ENCODE measurements around the gene RPL15.
"Not testable (repeated sequence)": the region's sequence is repeated elsewhere in the genome, so short reads cannot be mapped to it uniquely, and the experiment has no call there.

The RPL15 gene

DNA sequence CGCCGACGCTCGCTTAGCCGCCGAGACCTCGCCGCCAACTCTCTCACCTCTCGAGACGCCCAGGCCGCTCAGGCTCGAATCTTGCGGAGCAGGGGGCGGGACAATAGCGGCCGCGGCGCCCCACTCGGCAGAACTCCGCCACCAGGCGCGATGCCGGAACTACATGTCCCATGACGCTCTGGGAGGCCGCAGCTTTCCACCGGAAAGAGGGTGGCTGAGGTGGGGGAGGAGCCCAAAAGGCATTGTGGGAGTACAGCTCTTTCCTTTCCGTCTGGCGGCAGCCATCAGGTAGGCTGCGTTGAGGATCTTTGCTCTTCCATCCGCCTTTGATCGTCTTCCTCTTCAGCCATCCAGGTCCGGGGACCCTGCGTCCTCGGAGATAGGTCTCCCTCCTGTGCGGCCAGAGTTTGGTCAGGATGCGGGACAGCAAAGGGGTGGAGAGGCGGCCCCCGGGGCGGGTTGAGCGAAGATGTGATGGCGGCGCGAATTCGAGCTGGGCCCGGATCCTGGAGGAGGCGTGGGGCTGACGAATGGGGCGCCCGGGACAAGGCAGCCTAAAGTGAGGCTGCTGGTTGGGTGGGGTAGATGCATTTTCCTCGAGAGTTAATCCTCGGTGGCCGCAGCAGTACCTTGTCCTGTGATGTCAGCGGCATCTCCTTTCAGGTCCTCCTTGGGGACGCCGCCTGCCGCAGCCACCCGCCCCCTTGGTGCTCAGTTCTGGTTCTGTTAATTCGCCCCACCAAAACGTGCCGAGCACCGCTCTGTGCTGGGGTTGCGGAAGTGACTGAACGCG is at the start of gene RPL15, which contains the start of gene NKIRAS1:
TSS of gene RPL15 (plus strand) at position 247 of the 793 bp plus-strand sequence. CDS start 728 bp downstream, outside the sequence.
TSS of gene NKIRAS1 (minus strand) at position 105 of the 793 bp plus-strand sequence. CDS start 6,086 bp downstream, outside the sequence.
- peak; percentile 91 to 93 for ATAC-seq

DNA sequence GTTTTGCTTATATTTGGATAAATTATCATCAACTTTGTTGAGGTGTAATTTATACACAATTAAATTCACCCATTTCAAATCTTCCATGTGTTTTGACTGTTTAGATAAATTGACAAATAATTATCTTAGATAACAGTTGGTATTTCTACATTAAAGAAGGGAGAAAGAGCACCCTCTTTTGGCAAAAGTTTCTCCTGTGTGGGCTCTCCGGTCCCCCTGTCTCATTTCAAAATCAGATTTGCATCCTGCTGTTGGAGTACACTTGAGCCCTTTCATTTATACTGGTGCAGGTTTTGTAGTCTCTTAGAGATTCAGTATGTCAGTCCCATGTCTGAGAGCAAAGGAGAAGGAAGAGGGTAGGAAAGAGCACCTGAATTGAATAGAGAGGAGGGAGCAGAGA is 49.5 kb upstream of the RPL15 start:
- no peak for ATAC-seq

DNA sequence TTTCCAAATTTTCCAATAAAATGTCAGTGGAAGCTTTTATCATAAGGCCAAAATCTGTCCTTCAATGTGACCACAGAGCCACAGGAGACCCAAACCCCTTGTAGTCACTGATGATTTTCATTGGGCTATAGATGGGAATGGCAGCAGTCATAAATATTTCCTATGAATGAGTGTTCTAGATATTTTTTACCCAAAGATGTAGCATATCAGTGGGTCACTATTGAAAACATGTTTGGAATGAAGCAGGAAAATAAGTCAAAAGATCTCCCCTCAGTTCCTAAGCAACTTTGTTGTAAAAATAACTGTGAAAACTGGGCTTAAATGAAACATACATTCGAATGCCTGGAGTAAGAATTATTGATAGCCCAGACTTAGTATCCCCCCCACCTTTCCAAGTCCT is 49.1 kb upstream of the RPL15 start:
- ATAC-seq = no peak

DNA sequence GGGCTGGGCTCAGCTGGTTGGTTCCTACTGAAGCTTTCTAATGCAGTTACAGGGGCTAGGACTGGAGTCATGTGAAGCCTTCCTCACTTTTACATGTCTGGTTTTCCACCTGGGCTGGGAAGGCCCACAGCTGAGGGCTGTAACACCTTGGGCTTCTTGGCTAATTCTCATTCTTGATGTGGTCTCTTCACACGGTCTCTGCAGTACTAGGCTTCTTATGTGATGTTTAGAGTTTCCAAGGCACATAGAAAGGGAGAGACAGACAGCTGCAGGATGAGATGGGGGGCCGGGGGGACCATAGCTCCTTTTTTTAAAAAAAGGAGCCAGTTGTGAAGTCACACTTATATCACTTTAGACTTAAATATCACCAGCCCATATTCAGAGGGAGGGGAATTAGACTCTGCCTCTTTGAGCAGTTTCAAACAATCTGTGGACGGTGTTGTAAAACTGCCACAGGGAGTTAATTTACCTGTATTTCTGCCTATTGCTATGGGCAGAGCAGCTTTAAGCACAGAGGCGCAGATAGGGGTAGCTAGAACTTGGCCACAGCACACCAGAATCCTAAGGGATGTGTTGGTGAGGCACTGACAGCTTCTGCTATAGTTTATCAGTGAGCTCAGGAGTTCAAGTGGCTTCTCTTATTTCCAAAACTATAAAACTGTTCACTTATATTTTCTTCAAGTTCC is 46.8 kb upstream of the RPL15 start:
- no peak for ATAC-seq

DNA sequence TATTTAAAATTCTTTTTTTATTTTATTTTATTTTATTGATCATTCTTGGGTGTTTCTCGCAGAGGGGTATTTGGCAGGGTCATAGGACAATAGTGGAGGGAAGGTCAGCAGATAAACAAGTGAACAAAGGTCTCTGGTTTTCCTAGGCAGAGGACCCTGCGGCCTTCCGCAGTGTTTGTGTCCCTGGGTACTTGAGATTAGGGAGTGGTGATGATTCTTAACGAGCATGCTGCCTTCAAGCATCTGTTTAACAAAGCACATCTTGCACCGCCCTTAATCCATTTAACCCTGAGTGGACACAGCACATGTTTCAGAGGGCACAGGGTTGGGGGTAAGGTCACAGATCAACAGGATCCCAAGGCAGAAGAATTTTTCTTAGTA is 46.3 kb upstream of the RPL15 start:
- not testable (repeated sequence) for ATAC-seq

DNA sequence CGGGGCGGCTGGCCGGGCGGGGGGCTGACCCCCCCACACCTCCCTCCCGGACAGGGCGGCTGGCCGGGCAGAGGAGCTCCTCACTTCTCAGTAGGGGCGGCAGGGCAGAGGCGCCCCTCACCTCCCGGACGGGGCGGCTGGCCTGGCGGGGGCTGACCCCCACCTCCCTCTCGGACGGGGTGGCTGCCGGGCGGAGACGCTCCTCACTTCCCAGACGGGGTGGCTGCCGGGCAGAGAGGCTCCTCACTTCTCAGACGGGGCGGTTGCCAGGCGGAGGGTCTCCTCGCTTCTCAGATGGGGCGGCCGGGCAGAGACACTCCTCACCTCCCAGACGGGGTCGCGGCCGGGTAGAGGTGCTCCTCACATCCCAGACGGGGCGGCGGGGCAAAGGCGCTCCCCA is 45.6 kb upstream of the RPL15 start:
- ATAC-seq = not testable (repeated sequence)

DNA sequence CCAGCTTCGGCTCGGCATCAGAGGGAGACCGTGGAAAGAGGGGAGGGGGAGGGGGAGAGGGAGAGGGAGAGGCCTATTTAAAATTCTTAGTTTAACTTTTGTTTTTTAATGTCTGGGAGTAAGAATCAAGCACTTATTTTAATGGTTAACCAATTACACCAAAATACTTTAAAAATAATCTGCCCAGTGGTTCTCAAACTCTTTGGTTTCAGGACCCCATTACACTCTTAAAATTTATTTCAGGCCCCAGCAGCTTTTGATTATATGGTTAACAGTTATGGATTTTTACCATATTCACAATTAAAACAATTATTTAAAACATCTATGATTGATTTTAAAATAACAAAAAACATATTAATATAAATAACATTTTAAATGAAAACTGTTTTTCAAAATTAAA is 44.6 kb upstream of the RPL15 start:
- no peak for ATAC-seq

DNA sequence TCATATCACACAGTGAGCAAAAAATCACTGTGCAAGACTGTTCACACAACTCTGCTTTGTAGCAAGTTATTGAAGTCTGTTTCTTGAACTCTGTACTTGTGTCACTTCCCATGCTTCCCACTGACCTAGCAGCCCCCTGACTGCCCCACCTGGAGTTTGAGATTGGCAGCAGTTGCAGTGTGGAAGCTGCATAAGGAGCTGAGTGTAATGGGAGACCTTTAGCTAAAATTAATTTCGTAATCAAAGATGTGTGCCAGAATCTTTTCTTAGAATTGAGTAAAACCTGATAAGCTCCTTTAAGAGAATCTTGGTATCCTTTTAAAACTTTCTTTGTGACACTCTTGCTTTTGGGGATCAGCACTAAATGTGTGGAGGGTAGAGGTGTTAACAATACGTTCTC is 43.0 kb upstream of the RPL15 start:
- no peak for ATAC-seq

DNA sequence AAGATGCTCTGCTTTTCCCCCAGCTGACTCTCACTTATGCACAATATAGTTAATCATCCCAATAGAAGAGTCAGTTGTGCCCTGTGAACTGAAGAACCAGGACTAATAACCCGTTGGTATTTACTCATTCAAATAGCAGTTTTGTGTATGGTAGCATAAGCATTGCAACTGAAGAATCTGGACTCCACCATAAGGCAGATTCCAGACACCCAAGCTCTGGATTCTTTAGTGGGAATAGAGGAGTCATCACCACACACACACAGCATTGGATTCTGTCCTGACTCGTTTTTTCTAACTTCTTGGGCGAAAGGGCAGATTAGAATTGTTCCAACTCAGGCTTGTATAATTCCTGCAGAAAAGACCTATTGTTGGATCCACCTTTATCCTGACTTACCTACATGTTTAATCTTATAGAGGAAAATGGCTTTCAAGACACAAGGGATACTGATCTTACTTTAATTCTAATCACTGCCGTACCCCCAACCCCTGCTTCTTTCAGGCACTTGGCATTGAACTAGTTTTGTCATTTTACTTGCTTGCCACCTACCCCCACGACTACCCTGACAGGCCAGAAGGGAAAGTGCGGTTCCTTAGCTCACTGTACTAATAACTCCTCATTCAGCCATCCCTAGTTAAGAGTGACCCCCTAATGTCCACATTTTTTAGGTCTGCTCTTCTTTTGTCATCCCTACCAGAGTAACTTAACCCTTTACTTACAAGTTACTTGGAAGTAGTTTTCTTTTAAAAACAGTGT is 42.4 kb upstream of the RPL15 start:
- no peak for ATAC-seq

DNA sequence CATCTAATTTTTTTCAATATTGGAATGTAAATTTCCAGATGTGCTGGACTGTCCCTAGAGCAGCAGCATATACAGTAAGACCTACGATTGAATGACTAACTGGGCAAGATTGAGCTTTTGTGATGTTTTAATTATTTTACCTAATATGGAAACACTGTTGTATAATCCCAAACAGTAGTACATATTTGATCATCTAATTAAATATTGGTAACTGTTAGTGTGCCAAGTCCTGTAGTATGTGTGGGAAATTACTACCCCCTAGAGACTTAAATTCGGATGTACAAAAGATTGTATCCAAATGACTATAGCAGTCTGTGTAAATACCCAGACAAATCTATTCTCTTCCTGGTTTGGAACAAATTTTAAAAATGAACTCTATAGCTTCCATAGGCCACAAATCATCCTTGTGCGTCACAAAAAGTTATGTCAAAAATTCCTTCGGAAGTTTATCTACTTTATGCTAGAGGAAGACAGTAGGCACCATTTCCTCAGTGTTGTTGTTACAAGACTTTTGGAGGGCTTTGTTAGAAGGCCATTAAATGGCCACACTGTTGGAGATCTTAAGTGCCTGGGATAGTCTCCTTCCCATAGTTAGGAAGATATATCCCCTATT is 41.7 kb upstream of the RPL15 start:
- ATAC-seq = no peak

DNA sequence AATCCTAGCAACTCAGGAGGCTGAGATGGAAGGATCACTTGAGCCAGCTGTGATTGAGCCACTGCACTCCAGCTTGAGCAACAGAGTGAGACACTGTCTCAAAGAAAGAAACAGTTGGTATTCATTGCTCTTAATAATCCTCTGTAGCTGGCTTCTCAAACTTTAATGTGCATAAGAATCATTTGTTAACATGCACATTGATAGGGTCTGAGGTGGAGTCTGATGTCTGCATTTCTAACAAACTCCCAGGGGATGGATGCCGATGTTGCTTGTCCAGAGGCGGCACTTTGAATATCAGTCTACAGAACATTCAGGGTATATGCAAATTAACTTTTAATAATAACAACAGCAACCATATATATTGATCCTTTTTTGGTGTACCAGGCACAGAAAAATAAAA is 40.0 kb upstream of the RPL15 start:
- no peak for ATAC-seq

DNA sequence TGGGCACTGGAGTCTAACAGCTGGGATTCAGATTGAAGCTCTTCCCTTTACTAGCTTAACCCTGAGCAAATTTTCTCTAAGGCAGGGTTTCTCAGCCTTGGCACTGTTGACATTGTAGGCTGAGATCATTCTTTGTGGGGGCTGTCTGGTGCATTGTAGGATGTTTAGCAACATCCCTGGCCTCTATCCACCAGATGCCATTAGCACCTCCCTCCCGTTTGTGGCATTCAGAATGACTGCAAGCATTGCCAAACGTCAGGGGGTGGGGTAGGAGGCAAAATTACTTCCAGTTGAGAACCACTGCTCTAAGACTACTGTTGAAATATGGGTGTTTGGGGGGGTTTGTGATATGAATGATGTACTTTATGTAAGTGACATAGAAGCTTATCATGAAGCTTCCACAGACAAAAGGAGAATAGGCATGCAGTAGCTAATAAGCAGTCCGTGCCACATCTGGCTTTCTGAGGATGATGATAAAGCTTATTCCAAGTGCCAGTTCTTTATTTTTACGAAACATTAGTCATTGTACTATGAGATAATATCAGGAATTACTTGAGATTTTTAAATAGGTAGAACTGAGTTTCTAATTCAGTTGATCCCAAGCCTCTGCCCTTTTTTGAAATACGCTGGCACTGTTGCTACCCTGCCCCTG is 39.5 kb upstream of the RPL15 start:
- no peak for ATAC-seq

DNA sequence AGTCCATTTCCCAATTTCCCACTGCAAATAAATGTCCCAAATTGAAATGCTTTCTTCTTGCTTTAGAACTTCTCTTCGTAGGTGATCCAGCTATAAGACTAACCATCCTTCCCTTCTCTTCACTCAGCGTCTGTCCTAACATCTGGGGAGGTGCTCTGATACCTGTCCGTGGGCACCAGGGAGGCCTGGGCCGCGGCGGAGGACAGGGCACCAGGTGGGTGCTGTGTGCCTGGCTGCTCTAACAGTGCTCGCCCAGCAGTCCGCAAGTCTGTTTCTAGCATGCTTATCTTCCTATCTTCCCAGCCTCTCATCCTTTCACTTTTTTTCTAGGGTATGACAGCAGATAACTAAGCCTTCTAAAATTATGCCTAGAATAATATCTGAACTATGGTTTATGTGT is 37.4 kb upstream of the RPL15 start:
- ATAC-seq = no peak

DNA sequence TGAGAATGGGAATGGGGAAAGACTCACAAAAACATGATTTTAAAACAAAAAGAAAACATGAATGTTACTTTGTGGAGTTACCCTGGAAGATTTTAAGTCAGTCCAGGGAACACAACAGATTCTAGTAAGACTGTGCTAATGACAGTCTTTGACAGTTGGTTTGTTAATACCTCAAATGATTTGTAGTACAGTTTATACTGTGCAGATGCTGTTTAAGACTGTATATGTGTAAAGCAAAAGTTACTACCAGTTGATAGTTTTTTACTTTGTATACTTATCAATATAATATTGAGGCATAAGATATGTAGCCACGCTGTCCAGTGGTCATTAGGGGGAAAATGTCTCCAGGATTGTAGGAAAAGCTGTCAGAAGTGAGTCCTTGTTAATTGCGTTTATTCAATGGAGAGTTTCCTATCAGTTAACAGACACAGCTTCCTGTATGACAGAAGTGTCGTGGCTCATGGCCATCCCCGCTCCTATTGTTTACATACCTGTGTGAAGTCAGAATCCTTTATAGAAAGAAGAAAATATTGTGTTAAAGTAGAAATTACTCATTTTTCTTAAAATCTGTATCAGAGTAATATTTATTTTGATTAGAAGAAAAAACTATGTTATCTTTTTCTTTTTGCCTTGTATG is 36.1 kb upstream of the RPL15 start:
- ATAC-seq = no peak

DNA sequence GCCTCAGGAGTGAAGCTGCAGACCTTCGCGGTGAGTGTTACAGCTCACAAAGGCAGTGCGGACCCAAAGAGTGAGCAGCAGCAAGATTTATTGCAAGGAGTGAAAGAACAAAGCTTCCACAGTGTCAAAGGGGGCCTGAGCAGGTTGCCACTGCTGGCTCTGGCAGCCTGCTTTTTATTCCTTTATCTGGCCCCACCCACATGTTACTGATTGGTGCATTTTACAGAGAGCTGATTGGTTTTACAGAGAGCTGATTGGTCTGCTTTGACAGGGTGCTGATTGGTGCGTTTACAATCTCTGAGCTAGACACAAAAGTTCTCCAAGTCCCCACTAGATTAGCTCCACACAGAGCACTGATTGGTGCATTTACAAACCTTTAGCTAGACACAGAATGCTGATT is 34.9 kb upstream of the RPL15 start:
- not testable (repeated sequence) for ATAC-seq

DNA sequence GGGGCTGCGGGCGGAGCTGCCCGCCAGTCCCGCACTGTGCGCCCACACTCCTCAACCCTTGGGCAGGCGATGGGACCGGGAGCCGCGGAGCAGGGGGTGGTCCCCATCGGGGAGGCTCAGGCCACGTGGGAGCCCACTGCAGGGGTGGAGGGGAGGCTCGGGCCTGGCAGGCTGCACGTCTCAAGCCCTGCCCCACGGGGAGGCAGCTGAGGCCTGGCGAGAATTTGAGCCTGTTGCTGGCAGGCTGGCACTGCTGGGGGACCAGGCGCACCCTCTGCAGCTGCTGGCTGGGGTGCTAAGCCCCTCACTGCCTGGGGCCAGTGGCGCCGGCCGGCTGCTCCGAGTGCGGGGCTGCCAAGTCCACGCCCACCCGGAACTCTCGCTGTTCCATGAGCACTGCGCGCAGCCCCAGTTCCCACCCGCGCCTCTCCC is 34.4 kb upstream of the RPL15 start:
- ATAC-seq = no peak

DNA sequence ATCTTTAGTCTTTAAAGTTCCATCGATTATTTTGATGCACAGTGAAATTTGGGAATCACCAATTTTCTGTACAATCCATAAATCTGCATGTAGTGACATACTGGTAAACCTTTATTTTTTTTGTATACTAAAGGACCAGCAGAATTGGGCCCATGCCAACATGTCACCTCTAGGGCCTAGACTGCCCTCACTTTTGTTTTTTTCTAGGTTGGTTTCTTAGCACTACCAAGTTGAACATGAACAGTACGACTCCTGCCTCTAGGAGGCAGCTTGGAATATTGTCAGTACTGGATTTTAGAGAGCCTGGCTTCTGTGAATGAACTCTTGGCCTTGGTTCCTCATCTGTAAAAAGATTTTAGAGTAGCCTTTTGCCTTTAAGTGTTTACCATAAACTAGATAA is 32.5 kb upstream of the RPL15 start:
- no peak for ATAC-seq

DNA sequence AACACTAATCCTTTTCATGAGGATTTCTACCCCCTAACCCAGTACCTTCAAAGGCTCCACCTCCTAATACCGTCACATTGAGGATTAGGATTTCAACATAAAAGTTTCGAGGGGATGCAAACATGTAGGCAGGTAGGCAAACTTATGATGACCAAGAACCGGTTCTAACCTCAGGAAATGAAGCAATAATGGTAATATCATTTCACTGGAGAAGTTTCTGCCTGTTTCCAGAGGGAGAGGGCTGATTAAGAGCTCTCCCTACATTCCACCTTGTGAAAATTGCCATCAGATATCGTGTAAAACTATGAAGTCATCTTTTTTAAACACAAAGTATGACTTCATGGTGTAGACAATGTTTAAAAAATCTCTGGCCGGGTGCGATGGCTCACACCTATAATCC is 31.7 kb upstream of the RPL15 start:
- no peak for ATAC-seq

DNA sequence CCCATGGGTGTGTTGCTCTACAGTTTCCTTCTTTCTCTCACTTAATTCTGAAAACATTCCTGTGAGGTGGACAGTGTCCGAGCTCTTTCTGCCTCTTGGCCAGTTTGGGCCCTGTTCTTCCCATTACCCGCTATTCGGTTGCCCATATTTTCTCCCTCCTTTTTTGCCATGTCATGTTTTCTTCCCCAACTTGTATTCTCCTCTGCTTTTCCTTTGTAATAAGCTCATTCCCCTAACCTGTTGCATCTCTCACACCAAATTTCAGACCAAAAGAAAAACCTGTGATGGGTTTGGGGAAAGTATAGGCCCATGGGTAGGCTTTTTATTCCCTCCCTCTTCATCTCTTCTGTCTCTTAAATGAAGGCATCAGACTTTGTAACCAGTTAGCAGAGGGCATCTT is 30.6 kb upstream of the RPL15 start:
- ATAC-seq = no peak

DNA sequence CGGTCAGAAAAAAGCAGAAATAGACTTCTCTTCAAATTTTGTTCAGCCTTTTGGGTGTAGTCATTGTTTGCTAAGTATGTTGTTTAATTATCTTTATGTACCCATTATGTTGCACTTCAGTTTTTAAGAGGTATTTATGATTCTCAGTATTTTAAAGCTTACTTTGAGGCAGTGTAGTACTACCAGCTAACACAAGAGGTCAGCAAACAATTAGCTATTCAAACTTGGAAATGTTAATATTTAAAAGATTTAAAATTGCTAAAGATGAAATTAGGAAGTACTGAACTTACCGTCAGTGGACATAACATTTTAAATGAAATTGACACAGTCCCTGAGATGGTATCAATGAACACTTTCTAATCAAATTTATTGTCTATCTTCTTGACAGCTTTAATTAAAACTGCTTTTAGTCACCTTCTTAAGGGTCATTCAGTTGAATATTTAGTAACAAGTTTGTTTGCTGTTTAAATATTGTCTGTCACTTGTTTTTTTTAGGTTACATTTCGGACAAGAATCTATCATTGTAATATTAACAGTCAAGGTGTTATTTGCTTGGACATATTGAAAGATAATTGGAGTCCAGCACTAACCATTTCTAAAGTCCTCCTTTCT is 28.2 kb upstream of the RPL15 start:
- ATAC-seq = no peak

DNA sequence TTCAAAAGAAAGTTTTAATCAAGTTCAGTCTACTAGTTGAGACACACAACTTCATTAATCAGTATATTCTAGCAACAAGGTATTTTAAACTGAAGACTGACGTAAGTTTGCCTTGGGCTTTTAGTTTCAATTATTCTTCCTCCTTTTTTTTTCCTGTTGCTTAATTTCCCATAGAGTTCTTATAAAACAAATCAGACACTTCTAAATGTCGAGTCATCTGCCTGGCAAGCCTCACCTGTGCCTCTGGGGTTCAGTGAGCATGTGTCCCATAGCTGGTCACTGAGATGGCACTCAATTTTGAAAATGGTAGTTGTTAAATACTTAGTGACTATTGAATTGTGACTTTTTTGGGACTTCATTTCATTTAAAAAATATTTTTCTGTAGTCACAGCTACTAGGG is 27.5 kb upstream of the RPL15 start:
- ATAC-seq = no peak

DNA sequence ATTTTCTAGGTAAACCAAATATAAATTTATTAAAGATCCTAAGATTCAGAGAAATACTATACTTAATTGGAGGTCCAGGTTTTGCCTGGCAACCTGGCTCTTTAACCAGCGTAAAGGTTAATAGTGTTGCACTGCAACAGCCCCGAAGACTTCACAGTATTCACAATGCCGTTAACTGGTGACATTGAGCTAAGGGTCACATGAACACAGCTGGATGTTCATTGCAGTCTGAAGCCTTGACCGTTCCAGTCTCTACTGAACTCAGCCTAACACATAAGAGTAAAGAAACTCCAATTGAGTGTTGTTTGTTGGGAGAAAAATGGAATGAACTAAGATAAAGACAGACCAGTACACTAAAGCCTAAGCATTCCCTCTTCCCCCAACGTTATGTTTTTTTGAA is 27.0 kb upstream of the RPL15 start:
- ATAC-seq = no peak
